Adrenal gland (tissue), 5 donors: ENCODE data around the gene LAMTOR2.

ENCODE experiments used
- POLR2A ChIP-seq, 2 donors: fragments of 450-650 bp; IDR thresholded peaks; one replicate each; pipeline ENCODE4 v1.6.1; 2017; ENCODE audit warnings: antibody characterized with exemption in 2 of 2, mild to moderate bottlenecking in 2 of 2, moderate library complexity in 1 of 2
- TF ChIP-seq, protein P1 (sequence below), 6 experiments: fragments of 450-650 bp in 4 of 6; fragments of 200-600 bp in 2 of 6; sonication (generic) in 1 of 6; IDR thresholded peaks; 1 replicate in 5 of 6; 2 replicates in 1 of 6; pipeline versions ENCODE4 v1.5.1 to v1.8.0; 2016 to 2021; ENCODE audit warnings: antibody characterized with exemption in 6 of 6, mild to moderate bottlenecking in 2 of 6, moderate library complexity in 1 of 6
- donor health status: DM: no; HTN: no; CAD: no.

DNA sequence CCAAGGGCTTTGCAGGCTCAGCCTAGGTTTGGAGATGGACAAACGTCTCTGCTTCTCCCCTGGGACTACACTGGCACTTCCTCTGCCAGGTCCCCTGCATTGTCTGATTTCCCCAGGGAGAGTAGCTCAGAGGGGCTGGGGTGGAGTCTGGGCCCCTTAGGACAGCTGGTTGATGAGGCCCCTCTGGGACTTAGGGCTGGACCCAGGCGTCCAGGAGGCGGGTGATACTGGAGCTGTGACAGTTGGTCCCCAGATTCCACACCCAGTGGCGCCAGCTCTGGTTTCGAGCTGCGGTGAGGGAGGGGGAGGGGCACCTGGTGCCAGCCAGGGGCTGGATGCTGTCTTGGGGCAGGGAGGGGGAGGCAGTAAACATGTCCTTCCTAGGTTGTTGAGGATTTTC lies 35.1 kb downstream of the LAMTOR2 start:
- TF ChIP-seq, protein P1, sequence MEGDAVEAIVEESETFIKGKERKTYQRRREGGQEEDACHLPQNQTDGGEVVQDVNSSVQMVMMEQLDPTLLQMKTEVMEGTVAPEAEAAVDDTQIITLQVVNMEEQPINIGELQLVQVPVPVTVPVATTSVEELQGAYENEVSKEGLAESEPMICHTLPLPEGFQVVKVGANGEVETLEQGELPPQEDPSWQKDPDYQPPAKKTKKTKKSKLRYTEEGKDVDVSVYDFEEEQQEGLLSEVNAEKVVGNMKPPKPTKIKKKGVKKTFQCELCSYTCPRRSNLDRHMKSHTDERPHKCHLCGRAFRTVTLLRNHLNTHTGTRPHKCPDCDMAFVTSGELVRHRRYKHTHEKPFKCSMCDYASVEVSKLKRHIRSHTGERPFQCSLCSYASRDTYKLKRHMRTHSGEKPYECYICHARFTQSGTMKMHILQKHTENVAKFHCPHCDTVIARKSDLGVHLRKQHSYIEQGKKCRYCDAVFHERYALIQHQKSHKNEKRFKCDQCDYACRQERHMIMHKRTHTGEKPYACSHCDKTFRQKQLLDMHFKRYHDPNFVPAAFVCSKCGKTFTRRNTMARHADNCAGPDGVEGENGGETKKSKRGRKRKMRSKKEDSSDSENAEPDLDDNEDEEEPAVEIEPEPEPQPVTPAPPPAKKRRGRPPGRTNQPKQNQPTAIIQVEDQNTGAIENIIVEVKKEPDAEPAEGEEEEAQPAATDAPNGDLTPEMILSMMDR (IDR thresholded peaks at IDR 0.05): no peak
- no peak for TF ChIP-seq POLR2A (IDR thresholded peaks at IDR 0.05)
